ENCODE results near the gene C1GALT1C1.
"Not testable (repeated sequence)": the region's sequence is repeated elsewhere in the genome, so short reads cannot be mapped to it uniquely, and the experiment has no call there.

C1GALT1C1 gene

DNA sequence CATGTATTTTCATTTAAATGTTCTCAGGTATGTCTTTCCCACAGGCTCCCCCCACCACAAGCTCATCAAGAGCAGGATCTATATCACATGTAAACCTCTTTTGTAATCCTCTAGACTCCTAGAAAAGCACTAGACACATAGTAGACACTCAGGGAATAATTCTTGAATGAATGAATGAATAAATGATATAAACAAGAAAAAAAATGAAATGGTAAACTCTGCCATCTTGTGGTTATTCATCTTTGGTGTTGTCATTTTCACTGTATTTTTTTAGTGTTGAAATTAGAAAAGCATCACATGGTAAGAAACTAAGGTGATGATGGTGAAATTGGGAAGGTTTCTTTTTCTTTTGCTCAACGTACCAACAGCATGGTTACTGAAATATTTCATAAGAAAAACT lies 34.2 kb upstream of the C1GALT1C1 start:
- DNase-seq (ENCODE audit: low read depth) = peak; percentile 34
- H3K4me3 ChIP-seq (ENCODE audit: low read length) = no peak overlapping the region

DNA sequence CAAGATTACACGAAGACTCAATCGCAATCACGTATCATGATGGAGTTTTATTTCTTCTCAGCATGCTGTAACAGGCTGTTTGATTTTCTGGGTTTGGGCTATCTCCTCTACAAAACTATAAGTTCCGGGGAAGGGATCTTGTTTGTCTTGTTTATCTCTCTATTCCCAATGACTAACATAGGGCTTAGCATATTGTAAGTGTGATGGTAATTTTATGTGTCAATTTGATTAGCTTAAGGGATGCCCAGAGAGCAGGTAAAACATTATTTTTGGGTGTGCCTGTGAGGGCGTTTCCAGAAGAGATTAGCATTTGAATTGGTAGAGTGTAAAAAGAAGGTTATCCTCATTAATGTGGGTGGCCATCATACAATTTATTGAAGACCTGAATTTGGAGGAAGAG lies 32.8 kb upstream of the C1GALT1C1 start:
- H3K4me3 ChIP-seq (ENCODE audit: low read length) = no peak overlapping the region
- DNase-seq (ENCODE audit: low read depth) = no peak
- TF ChIP-seq, protein P1, sequence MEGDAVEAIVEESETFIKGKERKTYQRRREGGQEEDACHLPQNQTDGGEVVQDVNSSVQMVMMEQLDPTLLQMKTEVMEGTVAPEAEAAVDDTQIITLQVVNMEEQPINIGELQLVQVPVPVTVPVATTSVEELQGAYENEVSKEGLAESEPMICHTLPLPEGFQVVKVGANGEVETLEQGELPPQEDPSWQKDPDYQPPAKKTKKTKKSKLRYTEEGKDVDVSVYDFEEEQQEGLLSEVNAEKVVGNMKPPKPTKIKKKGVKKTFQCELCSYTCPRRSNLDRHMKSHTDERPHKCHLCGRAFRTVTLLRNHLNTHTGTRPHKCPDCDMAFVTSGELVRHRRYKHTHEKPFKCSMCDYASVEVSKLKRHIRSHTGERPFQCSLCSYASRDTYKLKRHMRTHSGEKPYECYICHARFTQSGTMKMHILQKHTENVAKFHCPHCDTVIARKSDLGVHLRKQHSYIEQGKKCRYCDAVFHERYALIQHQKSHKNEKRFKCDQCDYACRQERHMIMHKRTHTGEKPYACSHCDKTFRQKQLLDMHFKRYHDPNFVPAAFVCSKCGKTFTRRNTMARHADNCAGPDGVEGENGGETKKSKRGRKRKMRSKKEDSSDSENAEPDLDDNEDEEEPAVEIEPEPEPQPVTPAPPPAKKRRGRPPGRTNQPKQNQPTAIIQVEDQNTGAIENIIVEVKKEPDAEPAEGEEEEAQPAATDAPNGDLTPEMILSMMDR (IDR thresholded peaks at IDR 0.05; ENCODE audit: insufficient read depth, low read depth, low read length, missing control alignments) = no peak

More for the DNA sequence above, 34.2 kb upstream of the C1GALT1C1 start:
- TF ChIP-seq, protein P1 (IDR thresholded peaks at IDR 0.05; ENCODE audit: insufficient read depth, low read depth, low read length, missing control alignments) = no peak

DNA sequence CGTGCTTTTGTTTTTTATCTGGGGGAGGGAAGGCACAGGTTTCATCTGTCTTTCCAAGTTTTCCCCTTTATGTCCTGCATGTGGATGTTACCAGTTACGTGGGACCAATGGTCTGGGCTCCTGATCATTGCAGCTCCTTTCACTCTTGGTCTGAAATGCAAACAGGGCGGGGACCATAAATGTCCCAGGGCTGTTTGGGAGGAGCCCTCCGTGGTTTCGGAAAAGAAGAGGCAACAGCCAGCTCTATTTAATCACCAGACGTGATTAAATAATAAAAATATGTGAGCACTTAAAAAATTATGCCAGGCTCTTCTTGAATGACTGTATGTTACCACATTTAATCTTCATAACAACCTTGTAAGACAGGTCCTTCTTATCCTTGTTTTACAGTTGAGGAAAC lies 30.8 kb upstream of the C1GALT1C1 start:
- DNase-seq (ENCODE audit: low read depth) = peak; percentile 74
- no peak overlapping the region for H3K4me3 ChIP-seq (ENCODE audit: low read length)
- TF ChIP-seq, protein P1 (IDR thresholded peaks at IDR 0.05; ENCODE audit: insufficient read depth, low read depth, low read length, missing control alignments) = no peak

DNA sequence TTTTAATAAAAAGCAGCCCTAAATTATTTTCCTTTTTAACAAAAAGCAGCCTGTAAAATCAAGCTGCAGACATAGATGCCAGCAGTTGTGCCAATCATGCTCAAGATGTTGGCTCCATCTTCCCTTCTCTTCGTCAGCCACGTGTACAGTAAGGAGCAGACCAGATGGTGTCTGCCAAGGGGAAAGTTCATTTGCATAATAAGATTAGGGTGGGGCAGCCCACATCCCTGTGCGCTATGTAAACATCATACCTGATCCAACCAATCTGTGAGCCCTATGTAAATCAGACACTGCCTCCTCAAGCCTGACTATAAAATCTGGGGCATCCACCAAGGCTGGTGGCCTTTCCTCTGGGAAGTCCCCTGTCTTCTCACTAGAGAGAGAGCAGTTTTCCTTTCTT lies 23.1 kb upstream of the C1GALT1C1 start:
- H3K4me3 ChIP-seq (ENCODE audit: low read length) = no peak overlapping the region
- DNase-seq (ENCODE audit: low read depth) = no peak

DNA sequence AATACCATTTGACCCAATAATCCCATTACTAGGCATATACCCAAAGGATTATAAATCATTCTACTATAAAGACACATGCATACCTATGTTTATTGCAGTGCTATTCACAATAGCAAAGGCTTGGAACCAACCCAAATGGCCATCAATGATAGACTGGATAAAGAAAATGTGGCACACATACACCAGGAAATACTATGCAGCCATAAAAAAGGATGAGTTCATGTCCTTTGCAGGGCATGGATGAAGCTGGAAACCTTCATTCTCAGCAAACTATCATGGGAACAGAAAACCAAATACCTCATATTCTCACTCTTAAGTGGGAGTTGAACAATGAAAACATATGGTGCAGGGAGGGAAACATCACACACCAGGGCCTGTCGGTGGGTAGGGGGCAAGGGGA lies 22.4 kb upstream of the C1GALT1C1 start:
- DNase-seq (ENCODE audit: low read depth); H3K4me3 ChIP-seq (ENCODE audit: low read length): not testable (repeated sequence)

More for the DNA sequence above, 23.1 kb upstream of the C1GALT1C1 start:
- TF ChIP-seq, protein P1 (IDR thresholded peaks at IDR 0.05; ENCODE audit: insufficient read depth, low read depth, low read length, missing control alignments) = no peak

DNA sequence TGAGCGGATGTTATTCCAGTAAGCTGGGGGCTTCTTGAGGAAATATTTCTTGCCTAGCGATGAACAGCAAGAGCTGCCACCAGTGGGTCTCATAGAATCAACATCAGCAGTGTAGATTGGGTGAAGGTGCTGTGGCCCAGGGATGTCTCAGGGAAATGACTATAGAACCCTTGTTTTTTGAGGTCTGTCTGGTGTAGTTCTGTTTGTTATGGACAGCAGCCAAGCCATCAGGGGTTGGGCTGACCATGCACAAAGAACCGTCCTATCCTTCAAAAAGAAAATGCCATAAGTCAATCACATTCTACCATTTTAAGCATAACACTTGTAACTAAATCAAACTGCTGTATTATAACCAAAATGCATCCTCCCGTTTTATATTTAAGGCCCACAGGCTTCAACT lies 17.3 kb upstream of the C1GALT1C1 start:
- TF ChIP-seq, protein P1 (IDR thresholded peaks at IDR 0.05; ENCODE audit: insufficient read depth, low read depth, low read length, missing control alignments) = no peak
- no peak overlapping the region for H3K4me3 ChIP-seq (ENCODE audit: low read length)
- DNase-seq (ENCODE audit: low read depth) = no peak

DNA sequence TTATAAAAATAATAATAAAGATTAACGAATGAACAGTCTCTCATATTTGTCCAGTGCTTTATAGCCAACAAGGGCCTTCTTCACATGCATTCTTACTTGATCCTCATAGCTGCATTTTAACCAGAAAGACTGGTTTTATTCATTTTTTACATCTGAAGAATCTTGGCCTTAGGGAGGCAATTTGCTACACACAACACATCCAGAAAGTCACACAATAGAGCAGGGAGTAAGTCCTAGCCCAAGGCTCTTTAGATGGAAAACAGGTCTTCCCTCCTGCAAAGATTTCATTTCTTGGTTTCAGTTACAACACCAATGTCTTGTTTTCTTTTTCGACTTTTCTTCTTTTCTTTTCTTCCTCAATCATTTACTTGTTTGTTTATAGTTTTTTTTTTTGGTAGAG lies 13.0 kb upstream of the C1GALT1C1 start:
- H3K4me3 ChIP-seq (ENCODE audit: low read length) = no peak overlapping the region
- TF ChIP-seq, protein P1 (IDR thresholded peaks at IDR 0.05; ENCODE audit: insufficient read depth, low read depth, low read length, missing control alignments) = no peak
- no peak for DNase-seq (ENCODE audit: low read depth)
